ENCODE data around the gene VAV3.

The VAV3 gene

DNA sequence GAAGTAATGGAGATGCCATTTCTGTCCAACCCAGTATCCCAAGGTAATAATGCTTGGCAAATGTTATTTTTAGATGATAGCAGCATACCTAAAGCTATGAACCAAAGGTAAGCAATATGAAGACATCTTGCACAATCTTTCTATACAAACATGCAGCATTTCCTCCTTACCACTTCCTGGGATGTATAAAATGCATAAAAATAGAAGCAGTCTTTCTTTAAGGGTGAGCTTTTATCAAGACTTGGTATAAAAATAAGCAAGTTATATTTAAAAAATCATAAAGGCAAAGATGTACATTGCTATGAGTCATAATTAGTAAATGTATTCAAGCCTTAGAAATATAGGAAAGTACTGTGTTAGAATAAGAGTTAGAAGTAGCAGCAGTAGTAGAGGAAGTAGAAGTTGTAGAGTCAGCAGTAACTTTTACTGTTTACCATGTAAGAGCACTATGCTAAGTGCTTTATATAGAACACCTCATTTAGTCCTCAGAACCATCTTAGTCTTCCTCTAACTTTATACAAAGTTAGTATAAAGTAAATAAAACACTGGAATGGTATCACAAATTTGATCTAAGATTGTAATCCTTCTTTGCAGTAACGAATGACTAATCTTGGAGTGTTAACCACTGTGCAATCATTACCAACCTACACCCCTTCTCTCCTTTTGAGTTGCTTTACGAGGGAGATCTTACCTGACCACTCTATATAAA, 371.3 kb downstream of the VAV3 start:
- TF ChIP-seq, protein P1, sequence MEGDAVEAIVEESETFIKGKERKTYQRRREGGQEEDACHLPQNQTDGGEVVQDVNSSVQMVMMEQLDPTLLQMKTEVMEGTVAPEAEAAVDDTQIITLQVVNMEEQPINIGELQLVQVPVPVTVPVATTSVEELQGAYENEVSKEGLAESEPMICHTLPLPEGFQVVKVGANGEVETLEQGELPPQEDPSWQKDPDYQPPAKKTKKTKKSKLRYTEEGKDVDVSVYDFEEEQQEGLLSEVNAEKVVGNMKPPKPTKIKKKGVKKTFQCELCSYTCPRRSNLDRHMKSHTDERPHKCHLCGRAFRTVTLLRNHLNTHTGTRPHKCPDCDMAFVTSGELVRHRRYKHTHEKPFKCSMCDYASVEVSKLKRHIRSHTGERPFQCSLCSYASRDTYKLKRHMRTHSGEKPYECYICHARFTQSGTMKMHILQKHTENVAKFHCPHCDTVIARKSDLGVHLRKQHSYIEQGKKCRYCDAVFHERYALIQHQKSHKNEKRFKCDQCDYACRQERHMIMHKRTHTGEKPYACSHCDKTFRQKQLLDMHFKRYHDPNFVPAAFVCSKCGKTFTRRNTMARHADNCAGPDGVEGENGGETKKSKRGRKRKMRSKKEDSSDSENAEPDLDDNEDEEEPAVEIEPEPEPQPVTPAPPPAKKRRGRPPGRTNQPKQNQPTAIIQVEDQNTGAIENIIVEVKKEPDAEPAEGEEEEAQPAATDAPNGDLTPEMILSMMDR (conservative IDR thresholded peaks at IDR 0.05; ENCODE audit: low read depth, low read length): no peak
- no peak for DNase-seq (ENCODE audit: low read depth)
- H3K4me3 ChIP-seq (ENCODE audit: low read depth, low read length): no peak overlapping the region

DNA sequence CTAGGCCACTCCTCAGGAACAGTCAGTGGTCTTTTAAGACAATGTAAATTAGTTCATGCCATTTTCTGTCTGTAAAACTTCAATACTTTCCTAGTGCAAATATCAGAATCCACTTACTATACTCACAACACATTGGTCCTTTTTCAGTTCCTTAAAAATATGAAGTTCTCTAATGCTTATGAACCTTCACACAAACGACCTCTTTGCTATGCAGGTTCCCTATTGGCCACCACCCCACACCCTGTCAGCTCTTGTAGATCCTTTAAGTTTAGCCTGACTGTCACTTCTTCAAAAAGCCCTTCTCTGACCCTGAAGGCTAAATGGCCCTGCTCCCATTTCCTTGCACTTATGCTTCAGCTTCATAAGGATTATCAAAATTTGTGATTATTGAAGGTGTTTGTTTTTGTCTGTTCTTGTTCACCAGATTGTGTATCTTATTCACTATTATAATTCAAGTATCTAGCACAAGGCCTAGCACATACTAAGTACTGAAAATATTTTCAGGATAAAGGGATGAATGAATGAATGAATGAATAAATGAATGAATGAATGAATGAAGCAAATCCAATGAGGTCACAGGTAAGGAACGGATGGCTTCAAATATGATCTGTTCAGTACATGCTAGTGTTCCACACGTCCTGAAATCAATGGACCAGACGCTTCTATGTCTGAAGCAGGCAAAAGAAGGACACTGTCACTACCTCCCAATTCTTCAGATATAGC, 373.9 kb downstream of the VAV3 start:
- no peak overlapping the region for H3K4me3 ChIP-seq (ENCODE audit: low read depth, low read length)
- DNase-seq (ENCODE audit: low read depth): no peak
- TF ChIP-seq, protein P1 (conservative IDR thresholded peaks at IDR 0.05; ENCODE audit: low read depth, low read length): no peak

DNA sequence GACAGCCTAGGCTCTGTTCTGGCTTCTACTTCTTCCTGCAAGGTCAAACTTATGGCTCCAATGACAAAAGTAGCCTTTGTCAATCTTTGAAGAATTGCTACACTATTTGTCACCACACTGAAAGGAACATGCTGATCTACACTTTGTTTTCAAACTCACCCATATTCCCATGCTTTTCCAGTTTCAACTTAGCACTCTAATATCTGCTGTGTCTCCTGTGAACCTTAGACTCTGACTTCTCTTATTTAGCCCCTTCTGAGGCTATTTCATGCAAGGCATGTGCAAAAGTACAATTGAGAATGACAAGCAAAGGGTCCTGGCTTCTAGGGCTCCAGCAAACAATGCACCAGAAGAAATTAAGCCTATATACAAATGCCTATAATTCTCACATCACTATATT, 374.9 kb downstream of the VAV3 start:
- TF ChIP-seq, protein P1 (conservative IDR thresholded peaks at IDR 0.05; ENCODE audit: low read depth, low read length): no peak
- no peak for DNase-seq (ENCODE audit: low read depth)
- no peak overlapping the region for H3K4me3 ChIP-seq (ENCODE audit: low read depth, low read length)

DNA sequence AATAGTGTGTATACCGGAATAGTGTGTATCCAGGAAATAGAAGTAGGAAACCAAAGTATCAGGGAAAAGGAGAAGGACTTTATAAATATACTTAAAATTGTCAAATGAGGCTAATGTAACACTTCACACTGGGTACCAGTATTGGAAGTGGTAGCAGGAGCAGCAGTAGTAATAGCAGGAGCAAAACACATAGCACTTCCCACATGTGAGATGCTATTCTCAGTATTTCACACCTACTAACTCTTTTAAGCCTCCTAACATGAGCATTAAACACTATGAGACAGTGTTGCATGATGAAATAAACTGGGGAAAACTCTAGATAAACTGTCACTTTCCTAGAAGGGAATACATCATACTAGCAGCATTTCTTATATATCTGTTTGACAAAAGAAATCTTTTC, 376.7 kb downstream of the VAV3 start:
- TF ChIP-seq, protein P1 (conservative IDR thresholded peaks at IDR 0.05; ENCODE audit: low read depth, low read length): no peak
- no peak overlapping the region for H3K4me3 ChIP-seq (ENCODE audit: low read depth, low read length)
- DNase-seq (ENCODE audit: low read depth): no peak

DNA sequence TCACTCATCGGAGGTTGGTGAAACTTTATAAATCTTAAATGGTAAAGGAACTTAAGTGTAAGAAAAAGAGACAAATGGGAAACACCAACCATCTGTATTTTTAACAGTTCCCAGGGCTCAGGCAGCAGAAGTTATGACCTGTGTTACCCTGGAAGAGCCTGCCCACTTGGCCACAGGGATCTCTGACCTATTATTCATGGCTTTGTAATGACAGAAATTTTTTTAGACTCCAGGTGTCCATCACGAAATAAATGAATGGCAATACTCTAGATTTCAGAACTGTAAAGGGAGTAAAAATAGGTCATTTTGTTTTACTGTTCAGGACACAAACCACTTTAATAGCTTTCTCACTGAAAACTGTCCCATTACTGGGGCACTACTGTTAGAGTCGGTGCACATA, 389.8 kb downstream of the VAV3 start:
- no peak for DNase-seq (ENCODE audit: low read depth)
- TF ChIP-seq, protein P1 (conservative IDR thresholded peaks at IDR 0.05; ENCODE audit: low read depth, low read length): no peak
- H3K4me3 ChIP-seq (ENCODE audit: low read depth, low read length): no peak overlapping the region

DNA sequence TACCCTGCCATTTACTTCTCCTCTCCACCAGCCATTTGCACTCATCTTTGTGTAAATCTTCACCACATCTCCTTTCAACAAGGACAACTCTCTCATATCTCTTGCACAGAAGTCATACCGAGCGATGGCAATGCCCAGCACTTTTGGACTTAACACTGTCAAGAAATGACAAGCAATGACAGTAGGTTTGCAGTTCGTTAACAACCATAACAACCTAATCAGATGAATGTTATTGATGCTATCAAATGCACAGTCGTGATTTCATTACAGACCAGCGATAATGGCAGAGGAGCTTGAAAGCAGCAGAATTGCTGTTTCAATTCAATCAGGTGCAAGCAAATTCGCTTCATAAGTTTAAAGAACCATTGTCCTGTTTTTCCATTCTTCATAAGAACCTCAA, 390.9 kb downstream of the VAV3 start:
- TF ChIP-seq, protein P1 (conservative IDR thresholded peaks at IDR 0.05; ENCODE audit: low read depth, low read length): no peak
- DNase-seq (ENCODE audit: low read depth): no peak
- no peak overlapping the region for H3K4me3 ChIP-seq (ENCODE audit: low read depth, low read length)
